ENCODE measurements around the gene INCENP.

Gene INCENP

GRCh38 chr11:62152245-62153086, 28.7 kb downstream of the INCENP start:
- no peak for DNase-seq (ENCODE audit: low read depth)
- H3K4me3 ChIP-seq (replicated peaks; ENCODE audit: low read depth, low read length), result no peak overlapping the region
- TF ChIP-seq CTCF (IDR thresholded peaks at IDR 0.05; ENCODE audit: low read length, missing control alignments), result no peak

- no peak for TF ChIP-seq CTCF (IDR thresholded peaks at IDR 0.05; ENCODE audit: low read length, missing control alignments)
- no peak overlapping the region for H3K4me3 ChIP-seq (replicated peaks; ENCODE audit: low read depth, low read length)
- peak; percentile 87 for DNase-seq (ENCODE audit: low read depth)
Measured at GRCh38 chr11:62153087-62153395, 29.2 kb downstream of the INCENP start.

- DNase-seq (ENCODE audit: low read depth), result no peak
- no peak for TF ChIP-seq CTCF (IDR thresholded peaks at IDR 0.05; ENCODE audit: low read length, missing control alignments)
- no peak overlapping the region for H3K4me3 ChIP-seq (replicated peaks; ENCODE audit: low read depth, low read length)
Measured at GRCh38 chr11:62153617-62154016, 29.8 kb downstream of the INCENP start.

- TF ChIP-seq CTCF (IDR thresholded peaks at IDR 0.05; ENCODE audit: low read length, missing control alignments), result no peak
- no peak overlapping the region for H3K4me3 ChIP-seq (replicated peaks; ENCODE audit: low read depth, low read length)
- no peak for DNase-seq (ENCODE audit: low read depth)
Measured at GRCh38 chr11:62157603-62158002, 33.8 kb downstream of the INCENP start.

- H3K4me3 ChIP-seq (replicated peaks; ENCODE audit: low read depth, low read length), result no peak overlapping the region
- no peak for TF ChIP-seq CTCF (IDR thresholded peaks at IDR 0.05; ENCODE audit: low read length, missing control alignments)
- DNase-seq (ENCODE audit: low read depth), result no peak
Measured at GRCh38 chr11:62166371-62166770, 42.6 kb downstream of the INCENP start.

- no peak overlapping the region for H3K4me3 ChIP-seq (replicated peaks; ENCODE audit: low read depth, low read length)
- DNase-seq (ENCODE audit: low read depth), result no peak
- TF ChIP-seq CTCF (IDR thresholded peaks at IDR 0.05; ENCODE audit: low read length, missing control alignments), result no peak
Measured at GRCh38 chr11:62169448-62169847, 45.6 kb downstream of the INCENP start.

GRCh38 chr11:62169935-62170334, 46.1 kb downstream of the INCENP start:
- DNase-seq (ENCODE audit: low read depth), result no peak
- TF ChIP-seq CTCF (IDR thresholded peaks at IDR 0.05; ENCODE audit: low read length, missing control alignments), result no peak
- no peak overlapping the region for H3K4me3 ChIP-seq (replicated peaks; ENCODE audit: low read depth, low read length)
